Heart left ventricle (tissue), 16 donors: ENCODE measurements around the gene BCAR1. TPM values are rescaled to one million over a fixed set of nuclear protein-coding genes. Genes with fewer than 3 reads are reported as not detected.

Experiments used
- ATAC-seq, 4 donors: fragments of 200-7000 bp; cut with Tn5 transposase; one replicate each; pipeline ENCODE4 v1.9.1; 2020 to 2022; ENCODE audit warnings: moderate library complexity in 4 of 4, mild to moderate bottlenecking in 3 of 4, moderate number of reproducible peaks in 1 of 4
- DNase-seq, 5 donors: peaks; one replicate each; pipeline ENCODE4 v3.0.0-alpha.2; 2020
- H3K27ac ChIP-seq, 12 donors: fragments of 200-600 bp; sonication (generic) in 4 of 12; one replicate each; pipeline versions ENCODE4 v1.5.0 to v1.8.0; 2016 to 2022; ENCODE audit warnings: mild to moderate bottlenecking in 2 of 12
- H3K27me3 ChIP-seq, 9 donors: fragments of 200-600 bp; sonication (generic) in 2 of 9; one replicate each; pipeline versions ENCODE4 v1.5.1 to v1.8.0; 2016 to 2022; ENCODE audit warnings: mild to moderate bottlenecking in 3 of 9
- H3K36me3 ChIP-seq, 9 donors: fragments of 200-600 bp; sonication (generic) in 2 of 9; one replicate each; pipeline versions ENCODE4 v1.5.0 to v1.8.0; 2018 to 2022; ENCODE audit warnings: mild to moderate bottlenecking in 2 of 9
- H3K4me1 ChIP-seq, 12 donors: fragments of 200-600 bp; sonication (generic) in 4 of 12; one replicate each; pipeline versions ENCODE4 v1.5.0 to v1.8.0; 2016 to 2022; ENCODE audit warnings: mild to moderate bottlenecking in 3 of 12
- H3K4me3 ChIP-seq, 12 donors: fragments of 200-600 bp; sonication (generic) in 4 of 12; one replicate each; pipeline versions ENCODE4 v1.5.0 to v1.8.0; 2017 to 2022; ENCODE audit warnings: mild to moderate bottlenecking in 9 of 12, moderate library complexity in 4 of 12
- H3K9me3 ChIP-seq, 12 donors: fragments of 200-600 bp; sonication (generic) in 4 of 12; one replicate each; pipeline versions ENCODE4 v1.5.0 to v1.8.0; 2016 to 2022; ENCODE audit warnings: mild to moderate bottlenecking in 1 of 12
- POLR2A ChIP-seq, 2 donors: fragments of 450-650 bp; IDR thresholded peaks; one replicate each; pipeline ENCODE4 v1.6.1; 2017; ENCODE audit warnings: antibody characterized with exemption in 2 of 2, mild to moderate bottlenecking in 2 of 2, moderate library complexity in 2 of 2
- WGBS, 4 donors: extraction: QIAGEN DNeasy Blood & Tissue Kit in 2 of 4; methylation state at CpG; one replicate each; pipeline versions ENCODE4 v1.1.5 to v1.1.7; 2013 to 2018; 5-methylcytosine and 5-hydroxymethylcytosine counted together
- intact Hi-C, 10 donors: fragments of 100-400 bp; cut with DNase I; formaldehyde crosslinking; loops; one replicate each; pipeline versions ENCODE4 v1.11.1 to v1.14.2; 2022
- polyA plus RNA-seq, 2 donors: library from polyadenylated mRNA; stranded (reverse); fragments of 200-250 nt; gene quantifications; one replicate each; pipeline ENCODE4 v1.2.3, GENCODE V29; 2013
- total RNA-seq, 9 donors: library from RNA; depleted of rRNA in 2 of 9; stranded (reverse); fragments of >200 nt in 2 of 9; fragmentation: NEBNext Ultra II Directional in 3 of 9; extraction: Animal tissue kit (Norgen Biotek cat#: 25700) in 3 of 9; gene quantifications; one replicate each; pipeline versions ENCODE4 v1.1.0 to v1.2.4, GENCODE V29; 2016 to 2023
- TF ChIP-seq, protein P1 (sequence below), 12 donors: fragments of 200-600 bp; sonication (generic) in 4 of 12; IDR thresholded peaks; one replicate each; pipeline versions ENCODE4 v1.5.0 to v1.8.0; 2018 to 2022; ENCODE audit warnings: antibody characterized with exemption in 12 of 12, mild to moderate bottlenecking in 5 of 12
- donor health status: ischemic (EF 13 %, LVEDD 7.1; RV severe dilation, severe dysfunction).
- donor health status: healthy with polysubstance abuse.
- donor health status: DM: no; HTN: yes; CAD: no.
- donor health status: DM: no; HTN: no; CAD: no.
- donor health status: ischemic (EF 25% LVEDD 6.9; RV normal size, moderate dysfunction).
- donor health status: ischemic (EF 25% LVEDD 5.7; RV mildly dilated, moderate dysfunction).
- donor health status: healthy.
- donor health status: DM: yes; HTN: yes; CAD: no.
- donor health status: ischemic (EF 35%, LVEDD 5.7; RV mildly dilated, moderate dysfunction).
- donor health status: nonischemic (EF 11% LVEDD 7.7; RV severe dilation, severe dysfunction).
- donor health status: DM: yes; HTN: yes; CAD: no.
- donor health status: PGD.
- donor health status: ischemic (EF 29% LVEDD 5.4; RV normal size, mild dysfunction).
- donor health status: nonischemic (EF 23%, LVEDD 6.1; RV moderate dilation, normal function).

Gene BCAR1
- total and polyA plus RNA-seq, 11 donors = 51.4 to 129 (median 72.0) TPM

DNA sequence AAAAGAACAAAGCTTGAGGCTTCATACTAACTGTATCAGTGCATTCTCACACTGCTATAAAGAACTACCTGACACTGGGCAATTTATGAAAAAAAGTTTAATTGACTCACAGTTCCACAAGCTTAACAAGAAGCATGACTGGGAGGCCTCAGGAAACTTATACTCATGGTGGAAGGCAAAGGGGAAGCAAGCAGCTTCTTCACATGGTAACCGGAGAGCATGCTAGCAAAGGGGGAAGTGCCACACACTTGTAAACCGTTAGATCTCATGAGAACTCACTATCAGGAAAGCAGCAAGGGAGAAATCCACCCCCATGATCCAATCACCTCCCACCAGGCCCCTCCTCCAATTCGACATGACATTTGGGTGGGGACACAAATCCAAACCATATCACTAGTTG, 69.8 kb downstream of the BCAR1 start:
- H3K27ac ChIP-seq = no peak overlapping the region
- intact Hi-C loops = no loop called here
- H3K4me1 ChIP-seq = no peaks in the 10 kb centered on the region
- H3K4me3 ChIP-seq = no peak overlapping the region
- DNase-seq (no peak), ATAC-seq (no peak)
- H3K9me3 ChIP-seq = peaks cover 0 to 19% (median 11%) of the 10 kb centered on the region in 12 donors
- H3K27me3 ChIP-seq = no peaks in the 10 kb centered on the region
- TF ChIP-seq POLR2A (IDR thresholded peaks at IDR 0.05) = no peak
- TF ChIP-seq, protein P1, sequence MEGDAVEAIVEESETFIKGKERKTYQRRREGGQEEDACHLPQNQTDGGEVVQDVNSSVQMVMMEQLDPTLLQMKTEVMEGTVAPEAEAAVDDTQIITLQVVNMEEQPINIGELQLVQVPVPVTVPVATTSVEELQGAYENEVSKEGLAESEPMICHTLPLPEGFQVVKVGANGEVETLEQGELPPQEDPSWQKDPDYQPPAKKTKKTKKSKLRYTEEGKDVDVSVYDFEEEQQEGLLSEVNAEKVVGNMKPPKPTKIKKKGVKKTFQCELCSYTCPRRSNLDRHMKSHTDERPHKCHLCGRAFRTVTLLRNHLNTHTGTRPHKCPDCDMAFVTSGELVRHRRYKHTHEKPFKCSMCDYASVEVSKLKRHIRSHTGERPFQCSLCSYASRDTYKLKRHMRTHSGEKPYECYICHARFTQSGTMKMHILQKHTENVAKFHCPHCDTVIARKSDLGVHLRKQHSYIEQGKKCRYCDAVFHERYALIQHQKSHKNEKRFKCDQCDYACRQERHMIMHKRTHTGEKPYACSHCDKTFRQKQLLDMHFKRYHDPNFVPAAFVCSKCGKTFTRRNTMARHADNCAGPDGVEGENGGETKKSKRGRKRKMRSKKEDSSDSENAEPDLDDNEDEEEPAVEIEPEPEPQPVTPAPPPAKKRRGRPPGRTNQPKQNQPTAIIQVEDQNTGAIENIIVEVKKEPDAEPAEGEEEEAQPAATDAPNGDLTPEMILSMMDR (IDR thresholded peaks at IDR 0.05) = no peak
- no peaks in the 10 kb centered on the region for H3K36me3 ChIP-seq
- WGBS, 4 donors = 32 to 53% (median 37%) methylated on average over 3 of the region's 3 CpGs

DNA sequence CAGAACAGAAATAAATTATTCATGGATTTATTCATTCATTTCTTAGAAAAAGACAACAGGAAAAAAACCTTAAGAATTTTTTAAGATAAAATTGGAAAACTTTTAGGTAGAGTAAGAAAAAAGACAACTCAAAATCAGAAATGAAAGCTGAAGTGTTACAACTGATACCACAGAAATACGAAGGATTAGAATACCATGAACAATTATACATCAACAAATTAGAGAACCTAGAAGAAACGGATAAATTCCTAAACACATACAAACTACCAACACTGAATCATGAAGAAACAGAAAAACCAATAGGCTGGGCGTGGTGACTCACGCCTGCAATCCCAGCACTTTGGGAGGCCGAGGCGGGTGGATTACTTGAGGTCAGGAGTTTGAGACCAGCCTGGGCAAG, 72.2 kb downstream of the BCAR1 start:
- 92 to 97% (median 94%) methylated on average over 6 of the region's 6 CpGs for WGBS, 4 donors
- H3K9me3 ChIP-seq = peaks cover 0 to 42% (median 26%) of the 10 kb centered on the region in 12 donors
- no peak overlapping the region for H3K4me3 ChIP-seq
- H3K4me1 ChIP-seq = no peaks in the 10 kb centered on the region
- H3K36me3 ChIP-seq = no peaks in the 10 kb centered on the region
- TF ChIP-seq, protein P1 (IDR thresholded peaks at IDR 0.05) = no peak
- TF ChIP-seq POLR2A (IDR thresholded peaks at IDR 0.05) = no peak
- no peak for DNase-seq
- ATAC-seq = no peak
- H3K27ac ChIP-seq = no peak overlapping the region
- intact Hi-C loops = no loop called here
- no peaks in the 10 kb centered on the region for H3K27me3 ChIP-seq

Other genes with a start within 250 kb of the BCAR1 start
- 100 to 1,000 TPM in 3 of 9 donors, 10 to 100 TPM in 6; 56.4 to 185 (median 90.6) TPM for gene LDHD, start 134.8 kb downstream of the BCAR1 start, total RNA-seq
- gene LDHD, start 134.8 kb downstream of the BCAR1 start, polyA plus RNA-seq = 100 to 1,000 TPM in 1 of 2 donors, 10 to 100 TPM in 1; 49.0 to 104 TPM
- gene ZFP1, start 103.1 kb downstream of the BCAR1 start, total RNA-seq = 10 to 100 TPM in 1 of 9 donors, 1 to 10 TPM in 8; 3.8 to 10.7 (median 6.2) TPM
- 1 to 10 TPM; 3.1 to 5.5 TPM for gene ZFP1, start 103.1 kb downstream of the BCAR1 start, polyA plus RNA-seq
- gene CTRB2, start 44.5 kb downstream of the BCAR1 start, total RNA-seq = 1 to 10 TPM in 4 of 9 donors, under 1 TPM in 1, not detected in 4; 0.98 to 3.7 (median 2.8) TPM
- gene CTRB2, start 44.5 kb downstream of the BCAR1 start, polyA plus RNA-seq = under 1 TPM in 1 of 2 donors, not detected in 1; 0.51 TPM
- gene CTRB1, start 32.6 kb downstream of the BCAR1 start, total RNA-seq = 1 to 10 TPM in 5 of 9 donors, not detected in 4; 2.0 to 3.7 (median 3.0) TPM
- gene CTRB1, start 32.6 kb downstream of the BCAR1 start, polyA plus RNA-seq = under 1 TPM in 1 of 2 donors, not detected in 1; 0.64 TPM
- 10 to 100 TPM; 17.7 to 31.2 (median 24.9) TPM for gene CFDP1, start 181.9 kb upstream of the BCAR1 start, total RNA-seq
- gene CFDP1, start 181.9 kb upstream of the BCAR1 start, polyA plus RNA-seq = 10 to 100 TPM; 36.3 to 60.6 TPM
- gene TMEM170A, start 213.1 kb upstream of the BCAR1 start, total RNA-seq = 10 to 100 TPM in 4 of 9 donors, 1 to 10 TPM in 5; 7.7 to 14.6 (median 9.5) TPM
- 1 to 10 TPM; 4.3 to 8.2 TPM for gene TMEM170A, start 213.1 kb upstream of the BCAR1 start, polyA plus RNA-seq
- 1 to 10 TPM in 3 of 9 donors, under 1 TPM in 6; 0.32 to 1.8 (median 0.88) TPM for gene CHST6, start 243.8 kb upstream of the BCAR1 start, total RNA-seq
- 1 to 10 TPM in 1 of 2 donors, under 1 TPM in 1; 0.46 to 1.1 TPM for gene CHST6, start 243.8 kb upstream of the BCAR1 start, polyA plus RNA-seq